Endothelial cell of umbilical vein (primary cell): Measurements from ENCODE around the gene TCIRG1. TPM values are rescaled to one million over a fixed set of nuclear protein-coding genes. Genes with fewer than 3 reads are reported as not detected.

Experiments used
- BruUV-seq: library from RNA; stranded (reverse); fragments of 400-500 nt; replicated peaks from 2 replicates; lab custom pipeline; 2021; lab: Mats Ljungman, UMichigan
- CTCF ChIA-PET: fragments of 300-600, 350-600 bp; sonication (Branson Sonifier 250); formaldehyde crosslinking; loops from one replicate; lab custom pipeline; 2021; ENCODE audit warnings: antibody characterized with exemption, inconsistent platforms; lab: Charles Lee
- POLR2A ChIA-PET: fragments of 300-600, 350-600 bp; sonication (Branson Sonifier 250); formaldehyde crosslinking; loops from one replicate; lab custom pipeline; 2021; ENCODE audit warnings: antibody characterized with exemption, inconsistent platforms; lab: Charles Lee
- DNase-seq: peaks from one replicate; pipeline ENCODE4 v3.0.0-alpha.2; 2011; ENCODE audit warnings: low read depth, low spot score
- FAIRE-seq: peaks from 2 replicates; lab custom pipeline; 2011; peaks lifted over from hg19 to GRCh38; lab: Jason Lieb, UNC
- H2AFZ ChIP-seq: 2 replicates; pipeline ENCODE4 v1.6.0; 2012; ENCODE audit warnings: low read depth, low read length, control low read depth, inconsistent platforms
- H3K27ac ChIP-seq: 2 replicates; pipeline ENCODE4 v1.5.1; 2011; ENCODE audit warnings: low read depth, mild to moderate bottlenecking, control low read depth, low read length, moderate library complexity; ENCODE audit not compliant: insufficient read depth
- H3K27me3 ChIP-seq, 2 experiments: 2 replicates each; pipeline versions ENCODE4 v1.6.0 to v1.6.1; 2011; ENCODE audit warnings: low read length in 2 of 2, mixed read lengths in 1 of 2; ENCODE audit not compliant: control insufficient read depth in 2 of 2, insufficient read depth in 2 of 2
- H3K36me3 ChIP-seq, 2 experiments: 2 replicates in 1 of 2; 3 replicates in 1 of 2; pipeline ENCODE4 v1.5.1; 2011; ENCODE audit warnings: low read length in 2 of 2, mild to moderate bottlenecking in 1 of 2, moderate library complexity in 1 of 2; ENCODE audit not compliant: control insufficient read depth in 2 of 2, insufficient read depth in 2 of 2; ENCODE audit errors: extremely low read depth in 1 of 2
- H3K4me1 ChIP-seq: 3 replicates; pipeline ENCODE4 v1.5.1; 2011; ENCODE audit warnings: mild to moderate bottlenecking, low read length; ENCODE audit not compliant: control insufficient read depth, insufficient read depth; ENCODE audit errors: extremely low read depth
- H3K4me2 ChIP-seq: 2 replicates; pipeline ENCODE4 v1.6.1; 2011; ENCODE audit warnings: low read length, control low read depth, mixed read lengths; ENCODE audit not compliant: insufficient read depth
- H3K4me3 ChIP-seq, 3 experiments: fragments of 200-600 bp in 1 of 3; sonication (generic), shearing (Covaris generic) in 1 of 3; replicated peaks in 1 of 3; 2 replicates each; pipeline ENCODE4 v1.5.1; 2011 to 2016; ENCODE audit warnings: control low read depth in 3 of 3, low read length in 3 of 3, mild to moderate bottlenecking in 2 of 3, inconsistent platforms in 1 of 3, low read depth in 1 of 3, moderate library complexity in 1 of 3; ENCODE audit not compliant: insufficient read depth in 1 of 3
- H3K79me2 ChIP-seq: 2 replicates; pipeline ENCODE4 v1.6.0; 2012; ENCODE audit warnings: low read length, inconsistent platforms; ENCODE audit not compliant: control insufficient read depth, insufficient read depth
- H3K9ac ChIP-seq: replicated peaks from 2 replicates; pipeline ENCODE3; 2011; ENCODE audit warnings: low read length, control low read depth; ENCODE audit not compliant: insufficient read depth; ENCODE audit errors: extremely low read depth
- H3K9me1 ChIP-seq: replicated peaks from 3 replicates; pipeline ENCODE4 v1.6.0; 2011; ENCODE audit warnings: mild to moderate bottlenecking, low read length; ENCODE audit not compliant: control insufficient read depth, insufficient read depth; ENCODE audit errors: extremely low read depth
- H3K9me3 ChIP-seq: replicated peaks from 2 replicates; pipeline ENCODE4 v1.5.1; 2012; ENCODE audit warnings: low read length, inconsistent platforms; ENCODE audit not compliant: control insufficient read depth, insufficient read depth
- H4K20me1 ChIP-seq: replicated peaks from 2 replicates; pipeline ENCODE3; 2011; ENCODE audit warnings: mild to moderate bottlenecking, low read length; ENCODE audit not compliant: control insufficient read depth, insufficient read depth; ENCODE audit errors: extremely low read depth
- EZH2 ChIP-seq: IDR thresholded peaks from 2 replicates; pipeline ENCODE4 v1.6.1; 2012; ENCODE audit warnings: borderline replicate concordance, low read depth, mild to moderate bottlenecking, moderate library complexity, low read length, inconsistent platforms; ENCODE audit not compliant: severe bottlenecking
- FOS ChIP-seq: IDR thresholded peaks from 2 replicates; pipeline ENCODE4 v1.6.1; 2011; ENCODE audit warnings: mild to moderate bottlenecking, low read length, moderate library complexity, borderline replicate concordance; ENCODE audit not compliant: insufficient read depth
- GATA2 ChIP-seq: IDR thresholded peaks from 2 replicates; pipeline ENCODE4 v1.7.0; 2011; ENCODE audit warnings: low read depth, mild to moderate bottlenecking, moderate library complexity, mixed read lengths, low read length; ENCODE audit not compliant: insufficient read length, insufficient read depth
- JUN ChIP-seq: IDR thresholded peaks from 2 replicates; pipeline ENCODE4 v1.6.1; 2011; ENCODE audit warnings: borderline replicate concordance, low read depth; ENCODE audit not compliant: insufficient read length, insufficient read depth
- MYC ChIP-seq: IDR thresholded peaks from one replicate; pipeline ENCODE4 v1.6.1; 2011; ENCODE audit warnings: mild to moderate bottlenecking, low read depth, low read length
- POLR2A ChIP-seq: IDR thresholded peaks from 2 replicates; pipeline ENCODE4 v1.6.1; 2012; ENCODE audit warnings: low read depth, mild to moderate bottlenecking, control low read depth, low read length
- POLR2AphosphoS5 ChIP-seq: IDR thresholded peaks from 2 replicates; pipeline ENCODE4 v1.6.1; 2012; ENCODE audit warnings: low read depth, mild to moderate bottlenecking, control low read depth, low read length, moderate library complexity; ENCODE audit not compliant: insufficient read depth
- dilution Hi-C: fragments of 300-500 bp; cut with MboI; formaldehyde crosslinking; loops from one replicate; pipeline ENCODE4 v1.15.0; 2019; ENCODE audit warnings: low sequenced_read_pairs; ENCODE audit not compliant: extremely low pct_ligation_motif_present
- intact Hi-C: fragments of 100-400 bp; cut with micrococcal nuclease; formaldehyde crosslinking; loops from one replicate; pipeline ENCODE4 v1.10.0; 2022
- polyA plus RNA-seq, 4 experiments: library from polyadenylated mRNA; depleted of rRNA in 3 of 4; stranded (reverse) in 3 of 4; unstranded in 1 of 4; fragments of >200 nt; gene quantifications; 2 replicates each; pipeline versions ENCODE4 v1.2.1 to v1.2.3, GENCODE V29; 2011 to 2012; ENCODE audit warnings: missing spikeins in 1 of 4
- total RNA-seq: library from RNA; stranded (reverse); gene quantifications from 2 replicates; pipeline ENCODE4 v1.2.3, GENCODE V29; 2021
- TF ChIP-seq, protein P1 (sequence below): IDR thresholded peaks from 2 replicates; pipeline ENCODE4 v1.6.1; 2011; ENCODE audit not compliant: insufficient read depth, insufficient read length
- TF ChIP-seq, protein P2 (sequence below), 2 donors: IDR thresholded peaks; 1 replicate in 1 of 2; 2 replicates in 1 of 2; pipeline ENCODE4 v1.5.1; 2011; ENCODE audit warnings: low read length in 2 of 2, mild to moderate bottlenecking in 2 of 2, moderate library complexity in 2 of 2, control low read depth in 1 of 2, inconsistent platforms in 1 of 2, low read depth in 1 of 2; ENCODE audit not compliant: insufficient read depth in 1 of 2; ENCODE audit errors: extremely low read depth in 1 of 2

Gene TCIRG1
- total and polyA plus RNA-seq, 2 donors (not counting 3 experiments of a cell fraction or from before 2014, with no cell fraction given) = 134 to 183 TPM

GRCh38 chr11:68012843-68013610 is 25.8 kb upstream of the TCIRG1 start:
- TF ChIP-seq EZH2 = no peak
- TF ChIP-seq GATA2 = no peak
- TF ChIP-seq, protein P1, sequence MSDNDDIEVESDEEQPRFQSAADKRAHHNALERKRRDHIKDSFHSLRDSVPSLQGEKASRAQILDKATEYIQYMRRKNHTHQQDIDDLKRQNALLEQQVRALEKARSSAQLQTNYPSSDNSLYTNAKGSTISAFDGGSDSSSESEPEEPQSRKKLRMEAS = no peak
- no peak for TF ChIP-seq FOS
- no peak for TF ChIP-seq POLR2A
- TF ChIP-seq POLR2AphosphoS5 = no peak
- TF ChIP-seq JUN = no peak
- TF ChIP-seq, protein P2, sequence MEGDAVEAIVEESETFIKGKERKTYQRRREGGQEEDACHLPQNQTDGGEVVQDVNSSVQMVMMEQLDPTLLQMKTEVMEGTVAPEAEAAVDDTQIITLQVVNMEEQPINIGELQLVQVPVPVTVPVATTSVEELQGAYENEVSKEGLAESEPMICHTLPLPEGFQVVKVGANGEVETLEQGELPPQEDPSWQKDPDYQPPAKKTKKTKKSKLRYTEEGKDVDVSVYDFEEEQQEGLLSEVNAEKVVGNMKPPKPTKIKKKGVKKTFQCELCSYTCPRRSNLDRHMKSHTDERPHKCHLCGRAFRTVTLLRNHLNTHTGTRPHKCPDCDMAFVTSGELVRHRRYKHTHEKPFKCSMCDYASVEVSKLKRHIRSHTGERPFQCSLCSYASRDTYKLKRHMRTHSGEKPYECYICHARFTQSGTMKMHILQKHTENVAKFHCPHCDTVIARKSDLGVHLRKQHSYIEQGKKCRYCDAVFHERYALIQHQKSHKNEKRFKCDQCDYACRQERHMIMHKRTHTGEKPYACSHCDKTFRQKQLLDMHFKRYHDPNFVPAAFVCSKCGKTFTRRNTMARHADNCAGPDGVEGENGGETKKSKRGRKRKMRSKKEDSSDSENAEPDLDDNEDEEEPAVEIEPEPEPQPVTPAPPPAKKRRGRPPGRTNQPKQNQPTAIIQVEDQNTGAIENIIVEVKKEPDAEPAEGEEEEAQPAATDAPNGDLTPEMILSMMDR (IDR thresholded peaks at IDR 0.05; ENCODE audit: extremely low read depth in 1 of 2, insufficient read depth in 1 of 2, low read depth in 1 of 2, low read length in 2 of 2) = no peak
- no peak for TF ChIP-seq MYC
- CTCF ChIA-PET = no interaction called here
- BruUV-seq = no TSS peak
- dilution Hi-C loops = no loop called here
- H3K4me2 ChIP-seq = no peak overlapping the region
- H2AFZ ChIP-seq = no peak overlapping the region
- no peaks in the 10 kb centered on the region for H3K27me3 ChIP-seq
- intact Hi-C loops = no loop called here
- no peaks in the 10 kb centered on the region for H3K36me3 ChIP-seq
- no peak overlapping the region for H3K4me3 ChIP-seq
- POLR2A ChIA-PET = no interaction called here
- no peaks in the 10 kb centered on the region for H3K9me1 ChIP-seq
- FAIRE-seq (no peak), DNase-seq (no peak)
- no peak overlapping the region for H3K9ac ChIP-seq
- H3K4me1 ChIP-seq = peaks cover 11% of the 10 kb centered on the region
- no peaks in the 10 kb centered on the region for H4K20me1 ChIP-seq
- no peaks in the 10 kb centered on the region for H3K79me2 ChIP-seq
- no peak overlapping the region for H3K27ac ChIP-seq
- H3K9me3 ChIP-seq = no peaks in the 10 kb centered on the region
